Adrenal gland (tissue), 5 donors: ENCODE measurements around the gene HOXD10.

ENCODE experiments used
- CTCF ChIP-seq, 6 experiments: fragments of 450-650 bp in 4 of 6; fragments of 200-600 bp in 2 of 6; sonication (generic) in 1 of 6; IDR thresholded peaks; 1 replicate in 5 of 6; 2 replicates in 1 of 6; pipeline versions ENCODE4 v1.5.1 to v1.8.0; 2016 to 2021; ENCODE audit warnings: antibody characterized with exemption in 6 of 6, mild to moderate bottlenecking in 2 of 6, moderate library complexity in 1 of 6
- POLR2A ChIP-seq, 2 donors: fragments of 450-650 bp; IDR thresholded peaks; one replicate each; pipeline ENCODE4 v1.6.1; 2017; ENCODE audit warnings: antibody characterized with exemption in 2 of 2, mild to moderate bottlenecking in 2 of 2, moderate library complexity in 1 of 2
- donor health status: DM: no; HTN: no; CAD: no.

DNA sequence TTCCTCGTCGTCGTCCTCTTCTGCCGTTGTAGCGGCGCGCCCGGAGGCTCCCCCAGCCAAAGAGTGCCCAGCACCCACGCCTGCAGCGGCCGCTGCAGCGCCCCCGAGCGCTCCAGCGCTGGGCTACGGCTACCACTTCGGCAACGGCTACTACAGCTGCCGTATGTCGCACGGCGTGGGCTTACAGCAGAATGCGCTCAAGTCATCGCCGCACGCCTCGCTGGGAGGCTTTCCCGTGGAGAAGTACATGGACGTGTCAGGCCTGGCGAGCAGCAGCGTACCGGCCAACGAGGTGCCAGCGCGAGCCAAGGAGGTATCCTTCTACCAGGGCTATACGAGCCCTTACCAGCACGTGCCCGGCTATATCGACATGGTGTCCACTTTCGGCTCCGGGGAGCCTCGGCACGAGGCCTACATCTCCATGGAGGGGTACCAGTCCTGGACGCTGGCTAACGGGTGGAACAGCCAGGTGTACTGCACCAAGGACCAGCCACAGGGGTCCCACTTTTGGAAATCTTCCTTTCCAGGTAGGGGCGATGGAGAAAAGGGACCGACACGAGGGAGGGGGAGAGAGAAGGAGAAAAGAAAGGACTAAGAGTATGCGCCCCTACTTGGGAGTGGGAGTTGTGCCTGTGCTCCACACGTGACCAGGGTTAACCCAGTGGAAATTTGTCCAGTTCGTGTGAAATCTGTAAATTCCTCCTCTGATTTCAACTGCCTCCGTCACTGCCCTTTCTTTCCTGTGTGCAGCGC is 23.3 kb upstream of the HOXD10 start:
- TF ChIP-seq CTCF (IDR thresholded peaks at IDR 0.05) (no peak), POLR2A (IDR thresholded peaks at IDR 0.05) (no peak)
